ENCODE measurements around the gene ANAPC13.

Gene ANAPC13

DNA sequence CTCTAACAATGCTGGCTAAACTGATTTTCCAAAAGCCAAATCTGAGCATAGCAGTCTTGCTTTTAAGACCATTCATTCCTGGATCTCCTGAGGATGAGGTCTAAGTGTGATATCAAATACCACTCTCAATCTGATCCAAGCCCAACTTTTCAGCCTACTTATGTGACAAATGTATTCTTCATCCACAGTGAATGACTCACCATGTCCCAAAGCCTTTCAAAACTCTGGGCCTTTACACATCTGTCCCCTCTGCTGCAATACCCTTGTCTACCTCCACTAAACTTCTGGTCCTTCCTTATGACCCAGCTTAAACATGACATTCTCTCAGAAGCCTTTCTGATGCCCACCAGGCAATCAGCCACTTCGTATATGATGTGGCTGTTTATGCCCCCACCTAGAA is 4.6 kb downstream of the ANAPC13 start:
- no peak for DNase-seq

DNA sequence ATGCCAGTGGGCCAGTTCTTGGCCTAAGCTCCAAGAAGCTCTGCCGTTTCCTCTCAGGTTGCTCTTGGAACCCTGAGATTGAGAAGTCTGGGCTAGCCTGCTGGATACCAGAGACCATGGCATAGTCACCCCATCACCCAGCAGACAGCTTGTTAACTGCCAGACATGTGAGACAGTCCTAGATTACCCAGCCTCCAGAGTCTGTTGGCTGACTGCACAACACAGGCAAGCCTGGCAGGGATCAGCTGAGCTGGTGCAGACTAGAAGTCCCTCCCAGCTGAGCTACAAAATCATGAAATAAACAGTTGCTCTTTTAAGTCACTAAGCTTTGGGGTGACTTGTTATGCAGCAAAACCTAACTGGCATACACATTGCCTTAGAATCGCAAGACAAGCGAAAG is 5.2 kb downstream of the ANAPC13 start:
- no peak for DNase-seq

DNA sequence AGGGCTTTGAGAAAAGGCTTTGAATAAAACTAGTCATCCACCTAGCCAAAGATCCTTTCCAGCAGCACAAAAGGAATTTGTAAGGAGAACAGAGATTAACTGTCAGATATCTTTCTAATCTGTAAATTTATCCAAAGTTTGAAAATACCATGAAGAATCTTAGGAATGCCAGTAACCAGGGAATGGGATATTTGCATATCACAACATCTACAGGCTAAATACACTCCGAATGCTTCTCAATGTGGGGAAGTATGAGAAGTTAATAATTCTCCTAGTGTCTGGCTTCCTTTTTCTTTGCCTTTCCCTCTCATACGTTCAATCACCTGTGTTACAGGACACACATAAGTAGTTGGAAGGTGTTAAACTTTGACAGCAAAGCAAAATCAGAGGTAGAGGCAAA is 7.8 kb downstream of the ANAPC13 start:
- no peak for DNase-seq

DNA sequence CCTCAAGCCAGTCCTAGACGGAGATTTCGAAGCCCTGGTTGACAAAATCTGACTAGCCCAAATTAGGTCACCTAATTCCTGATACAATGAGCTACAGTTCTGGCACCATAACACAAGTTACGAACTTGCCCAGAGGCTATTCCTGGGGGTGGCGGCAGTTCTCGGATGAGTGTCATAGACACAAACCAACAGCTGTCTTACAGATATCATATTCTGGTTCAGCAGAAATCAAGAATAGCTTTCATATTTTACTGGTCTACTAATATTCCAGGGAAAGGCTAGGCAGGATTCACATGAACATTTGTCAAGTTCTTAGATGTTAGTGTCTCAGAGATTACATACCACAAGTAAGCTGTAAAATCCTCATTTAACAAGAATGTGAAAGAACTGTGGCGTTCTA is 8.8 kb downstream of the ANAPC13 start:
- no peak for DNase-seq

DNA sequence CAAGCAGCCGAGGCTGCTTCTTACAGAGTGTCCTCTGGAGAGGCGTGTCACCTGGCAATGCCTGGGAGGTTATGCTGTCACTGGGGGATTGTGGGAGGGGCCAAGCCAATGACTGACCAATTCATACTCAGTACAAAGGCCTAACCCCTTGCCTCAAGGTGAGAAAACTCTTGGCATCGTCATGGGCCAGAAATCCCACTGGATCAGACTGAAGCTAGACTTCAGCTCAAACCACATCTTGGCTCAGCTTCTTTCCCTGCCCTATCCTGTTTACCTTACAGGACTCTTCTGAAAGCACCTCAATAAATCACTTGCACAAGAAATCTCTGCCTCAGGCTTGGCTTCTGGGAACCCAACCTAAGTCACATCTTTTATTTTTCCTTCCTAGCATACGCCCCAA is 9.5 kb downstream of the ANAPC13 start:
- DNase-seq, result no peak

DNA sequence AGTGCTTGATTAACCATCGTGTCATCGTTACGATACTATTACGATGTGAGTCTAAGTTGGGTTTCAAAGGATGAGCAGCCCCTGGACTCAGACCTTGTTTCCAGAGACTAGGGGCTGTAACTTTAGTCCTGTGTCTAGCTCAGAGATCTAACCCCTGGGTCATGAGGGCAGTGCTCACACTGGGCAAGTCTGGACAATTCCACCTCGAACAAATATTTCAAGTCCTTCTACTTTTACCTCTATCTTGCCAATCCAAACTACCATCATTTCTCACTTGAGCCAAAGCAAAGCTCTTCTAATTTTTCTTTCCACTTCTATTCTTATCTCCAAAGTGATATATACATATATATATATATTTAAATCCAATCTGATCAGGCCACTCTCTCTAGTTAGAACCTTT is 10.8 kb downstream of the ANAPC13 start:
- no peak for DNase-seq

DNA sequence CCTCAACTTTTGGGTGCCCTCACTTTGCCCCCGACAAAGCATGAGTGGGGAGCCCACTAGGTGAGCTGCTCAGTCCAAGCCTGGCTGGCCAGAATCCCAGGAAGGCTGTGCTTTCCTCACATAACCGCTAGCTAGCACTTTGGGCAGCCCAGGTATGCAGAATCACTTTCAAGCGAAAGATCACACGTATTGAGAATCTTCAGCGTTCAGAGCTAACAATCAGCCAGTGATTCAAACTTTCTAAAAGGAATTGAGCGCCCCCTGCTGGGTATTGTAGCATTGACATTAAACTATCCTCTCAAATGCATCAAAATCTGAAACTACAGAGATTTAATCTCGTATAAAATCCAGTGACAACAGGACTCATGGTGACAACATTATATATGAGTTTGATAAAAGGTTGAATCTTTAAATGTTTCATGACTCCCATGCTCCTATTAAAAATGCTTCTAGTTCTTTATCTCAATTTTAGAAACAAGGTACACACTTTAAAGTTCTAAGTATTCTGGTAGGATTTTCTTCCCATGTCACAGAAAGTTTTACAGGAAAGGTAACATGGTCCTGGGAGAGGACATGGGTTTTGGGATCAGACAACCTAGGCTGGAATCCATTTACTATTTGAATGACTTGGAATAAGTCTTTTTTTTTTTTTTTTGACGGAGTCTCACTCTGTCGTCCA is 11.8 kb downstream of the ANAPC13 start:
- DNase-seq, result peak; percentile 60 to 77

DNA sequence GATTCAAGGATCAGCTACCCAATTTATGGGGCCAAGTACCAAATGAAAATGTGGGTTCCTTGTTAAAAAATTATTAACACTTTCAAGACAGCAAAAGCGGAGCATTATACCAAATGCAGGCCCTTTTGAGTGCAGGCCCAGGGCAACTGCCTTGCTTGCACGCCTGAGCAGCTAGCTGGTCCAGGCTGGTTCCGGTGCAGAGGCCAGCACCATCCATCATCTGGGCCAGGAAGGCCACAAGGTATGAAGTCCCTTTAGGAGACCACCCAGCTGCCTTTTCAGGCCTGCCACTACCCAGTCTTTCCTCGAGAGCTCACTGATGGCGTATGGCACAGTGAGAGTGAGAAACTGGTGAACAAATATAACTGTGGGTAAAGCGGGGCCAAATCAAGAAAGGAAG is 13.0 kb downstream of the ANAPC13 start:
- no peak for DNase-seq

DNA sequence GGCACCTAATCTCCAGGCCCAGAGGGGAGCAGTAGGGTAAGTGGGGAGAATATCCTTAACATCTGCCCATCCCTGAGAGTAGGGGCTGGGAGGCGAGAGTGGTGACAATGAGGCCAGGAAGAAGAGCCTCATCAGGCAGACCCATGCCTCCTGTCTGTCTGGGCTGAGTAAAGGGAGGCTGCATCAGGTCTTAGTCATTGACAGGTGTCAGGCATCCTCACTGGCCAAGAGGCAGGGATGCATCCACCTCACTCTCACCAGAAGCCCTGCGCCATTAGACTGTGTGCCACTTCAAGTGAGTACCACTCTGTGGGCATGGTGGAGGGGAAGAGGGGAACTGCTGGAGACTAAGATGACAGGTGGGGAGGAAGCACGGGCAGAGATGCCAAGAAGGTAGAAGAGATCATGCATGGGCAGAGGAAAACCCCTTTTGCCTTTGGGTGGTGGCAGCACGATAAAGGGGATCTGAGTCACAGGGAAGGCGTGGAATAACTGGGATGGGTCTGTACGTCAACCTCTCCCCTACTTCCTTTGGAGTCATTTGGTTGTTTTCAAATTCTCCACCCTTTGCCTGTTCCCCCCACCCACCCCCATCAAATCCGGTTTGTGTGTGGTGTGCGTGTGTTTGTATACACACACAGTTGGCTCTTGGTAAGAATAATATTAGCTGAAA is 14.1 kb downstream of the ANAPC13 start:
- no peak for DNase-seq

DNA sequence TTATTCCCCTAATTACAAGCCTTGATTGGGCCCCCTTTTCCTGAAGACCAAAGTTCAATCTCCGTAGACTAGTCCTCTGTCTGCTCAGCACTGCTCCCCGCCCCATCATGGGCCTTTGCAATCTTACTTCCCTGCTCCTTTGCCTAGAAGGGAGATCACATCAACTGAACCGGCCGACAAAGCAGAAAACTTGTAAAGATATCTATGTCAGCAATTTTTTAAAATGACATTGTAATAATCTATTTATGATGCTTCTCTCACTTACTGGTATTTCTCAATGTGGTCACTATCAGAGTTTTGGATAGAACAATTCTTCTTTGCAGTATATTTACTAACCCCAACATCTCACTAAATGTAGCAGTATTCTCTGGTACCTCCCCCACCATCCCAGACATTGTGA is 17.3 kb downstream of the ANAPC13 start:
- no peak for DNase-seq

DNA sequence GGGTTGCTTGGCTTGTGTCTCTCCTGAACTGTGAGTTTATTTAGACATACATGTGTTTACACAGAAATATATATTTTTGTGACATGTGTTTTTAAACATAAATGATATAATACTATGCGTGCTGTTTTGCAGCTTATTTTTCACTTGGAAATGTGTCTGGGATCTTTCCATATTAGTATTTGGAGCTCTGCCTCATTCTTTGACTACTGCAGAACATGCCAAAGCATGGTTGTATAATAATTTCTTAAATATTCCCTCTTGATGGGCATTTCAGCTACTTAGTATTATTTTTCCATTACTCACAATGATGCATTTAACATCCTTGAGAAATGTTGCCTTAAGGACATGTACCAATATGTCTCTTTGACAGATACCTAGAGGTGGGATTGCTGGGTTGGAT is 19.5 kb downstream of the ANAPC13 start:
- no peak for DNase-seq

DNA sequence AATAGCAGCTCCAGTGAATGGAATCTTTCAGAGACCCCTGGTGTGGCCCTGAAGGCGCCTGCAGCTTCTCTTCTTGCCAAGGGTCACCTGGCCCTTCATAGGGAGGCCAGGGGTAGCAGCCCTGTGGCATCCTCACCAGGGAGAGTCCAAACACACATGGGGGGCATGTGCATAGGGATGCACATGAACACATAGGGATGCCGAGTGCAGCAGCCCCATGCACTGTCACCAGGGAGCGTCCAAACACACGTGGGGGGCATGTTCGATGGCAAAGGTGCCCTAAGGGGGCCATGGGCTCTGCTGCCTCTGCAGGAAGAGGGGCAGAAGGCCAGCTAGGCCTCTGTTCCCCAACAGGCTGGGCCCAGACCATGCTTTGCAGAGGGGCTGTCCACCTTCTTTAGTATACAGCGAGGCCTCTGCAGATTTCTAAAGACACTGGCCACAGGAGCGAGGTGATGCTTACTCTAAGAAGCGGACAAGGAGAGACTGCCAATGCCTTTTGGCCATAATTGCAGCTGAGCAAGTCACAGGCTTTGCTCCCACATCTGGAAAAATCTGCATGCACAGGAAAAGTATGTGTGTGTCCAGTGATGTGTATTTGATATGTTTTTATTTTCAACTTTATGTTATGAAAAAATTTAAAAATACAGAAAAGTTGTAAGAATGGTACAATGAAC is 21.0 kb downstream of the ANAPC13 start:
- DNase-seq, result no peak

DNA sequence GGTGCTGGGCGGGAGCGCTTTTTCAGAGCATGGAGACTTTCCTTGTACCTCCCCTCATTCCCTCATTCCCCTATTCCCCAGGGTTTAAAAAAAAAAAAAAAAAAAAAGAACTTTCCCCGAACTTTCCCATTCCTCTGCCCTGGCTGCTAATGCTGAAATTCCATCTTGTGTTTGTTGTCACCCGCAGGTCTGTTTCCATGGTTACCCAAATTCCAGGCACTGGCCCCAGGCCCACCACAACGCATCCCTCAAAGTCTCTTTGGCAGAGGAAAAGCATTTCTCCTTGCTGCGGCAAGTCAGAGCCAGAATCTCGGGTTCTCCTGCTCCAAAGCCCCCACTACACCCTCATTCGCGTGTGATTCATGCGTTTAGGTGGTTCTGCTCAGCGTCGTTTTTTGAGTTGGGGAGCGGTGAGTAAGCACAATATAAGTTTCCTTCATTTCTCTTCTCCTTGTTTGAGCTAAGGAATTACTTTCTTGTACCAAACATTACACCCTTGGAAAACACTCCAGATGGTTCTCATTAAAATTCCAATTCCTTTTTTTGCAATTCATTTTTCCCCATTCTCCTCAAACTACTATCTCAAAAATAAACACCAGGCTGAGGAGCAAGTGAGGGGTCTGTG is 21.6 kb downstream of the ANAPC13 start:
- DNase-seq, result no peak

DNA sequence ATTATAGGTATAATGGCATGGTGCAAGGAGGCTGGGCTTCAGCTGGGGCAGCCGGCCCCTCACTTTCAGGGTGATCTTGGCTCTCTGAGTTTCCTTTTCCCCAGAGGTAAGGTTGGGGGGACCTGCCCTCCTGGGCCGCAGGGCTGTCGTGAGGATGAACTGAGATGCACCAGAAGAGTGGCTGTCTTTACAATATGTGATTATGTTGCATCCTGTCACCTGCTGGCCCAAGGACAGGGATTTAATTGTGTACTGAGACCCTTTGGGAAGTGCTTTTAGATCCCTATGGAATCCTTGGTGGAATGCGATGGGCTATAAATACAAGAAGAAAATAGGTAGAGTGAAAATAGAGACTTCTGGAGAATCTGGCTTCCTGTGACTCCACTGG is 22.1 kb downstream of the ANAPC13 start:
- DNase-seq, result no peak

DNA sequence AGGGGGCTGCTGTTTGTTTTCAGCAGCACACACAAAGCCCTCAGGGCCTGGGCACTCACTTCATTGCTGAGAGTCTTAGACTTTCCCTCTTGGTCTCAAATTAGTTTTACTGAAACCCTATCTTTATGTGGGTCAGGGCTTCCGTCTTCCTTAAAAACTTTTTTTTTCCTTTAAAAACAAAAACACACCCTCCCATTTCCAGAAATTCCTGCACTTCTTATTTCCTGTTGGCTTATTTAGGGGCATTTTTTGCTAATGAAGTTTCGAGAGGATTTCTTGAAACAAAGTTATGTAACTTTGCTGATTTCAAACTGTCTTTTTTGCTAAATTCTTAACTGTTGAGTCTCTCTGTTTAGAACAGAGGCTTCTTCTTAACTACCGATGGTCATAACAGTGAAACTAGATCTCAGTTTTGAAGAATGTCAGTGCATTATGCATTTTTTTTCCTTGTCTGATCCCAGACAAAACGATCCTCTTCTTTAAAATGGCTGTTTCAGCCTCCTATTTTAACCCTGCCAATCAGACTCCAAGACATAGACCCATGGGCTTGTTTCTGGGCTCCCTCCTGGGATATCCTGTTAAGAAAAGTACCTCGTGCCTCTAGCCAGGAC is 23.3 kb downstream of the ANAPC13 start:
- DNase-seq, result no peak

DNA sequence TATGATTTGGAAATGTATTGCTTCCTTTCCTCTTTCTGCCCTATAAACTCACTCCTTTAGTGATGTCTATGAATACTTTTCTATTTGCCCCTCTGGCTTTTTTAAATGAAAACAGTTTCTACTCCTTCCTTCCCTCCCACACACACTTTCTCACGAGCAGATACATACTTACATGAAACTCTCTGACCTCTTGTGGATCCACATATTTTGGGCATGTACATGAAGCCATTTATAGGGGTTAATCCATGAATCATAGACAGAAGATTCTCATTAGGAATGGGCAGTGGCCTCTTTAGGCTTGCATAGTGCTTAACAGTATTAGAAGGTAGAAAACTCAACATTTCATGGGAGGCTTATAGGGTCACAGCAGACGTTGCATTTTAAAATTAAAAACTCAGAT is 24.8 kb downstream of the ANAPC13 start:
- no peak for DNase-seq

DNA sequence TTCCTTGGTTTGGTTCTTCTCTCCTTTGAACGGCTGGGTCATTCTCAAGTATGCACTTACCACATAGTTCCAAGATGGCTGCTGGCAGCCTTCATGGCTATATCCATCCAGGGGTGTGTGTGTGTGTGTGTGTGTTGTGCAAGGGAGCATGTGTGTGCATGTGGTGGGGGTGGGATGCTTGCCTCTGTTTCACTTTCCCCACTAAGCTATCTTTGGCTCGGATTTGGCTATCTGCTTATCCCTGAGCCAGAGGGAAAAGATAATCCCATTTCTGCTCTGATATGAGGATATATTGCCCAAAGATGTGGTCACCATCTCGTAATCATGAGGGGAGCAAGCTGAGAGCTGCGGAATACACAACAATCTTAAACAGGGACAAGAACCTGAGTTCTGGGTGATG is 26.2 kb downstream of the ANAPC13 start:
- DNase-seq, result no peak

DNA sequence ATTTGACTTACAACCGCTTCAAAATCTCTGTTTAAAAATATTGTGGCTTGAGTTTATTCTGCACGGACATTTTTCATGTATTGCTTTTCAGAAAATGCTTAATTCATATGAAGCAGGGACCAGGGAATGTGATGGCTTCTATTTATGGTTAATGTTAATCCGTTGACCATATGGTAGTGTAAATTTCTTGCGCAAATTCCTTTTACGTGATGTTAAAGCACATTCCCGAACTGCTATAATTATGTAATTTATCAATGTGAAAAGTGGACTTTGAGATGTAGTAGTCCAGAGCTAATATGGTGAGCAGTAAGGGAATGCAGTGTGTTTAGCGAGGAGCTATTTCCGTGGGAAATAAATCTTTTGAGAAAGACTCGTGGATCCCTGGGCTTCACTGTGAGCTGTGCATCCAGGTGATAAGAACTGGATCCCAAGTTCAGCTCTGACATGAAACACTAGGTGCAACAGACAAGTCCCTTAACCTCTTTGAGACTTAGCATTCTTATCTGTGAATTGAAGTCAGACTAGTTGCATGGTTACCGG is 27.3 kb downstream of the ANAPC13 start:
- no peak for DNase-seq

DNA sequence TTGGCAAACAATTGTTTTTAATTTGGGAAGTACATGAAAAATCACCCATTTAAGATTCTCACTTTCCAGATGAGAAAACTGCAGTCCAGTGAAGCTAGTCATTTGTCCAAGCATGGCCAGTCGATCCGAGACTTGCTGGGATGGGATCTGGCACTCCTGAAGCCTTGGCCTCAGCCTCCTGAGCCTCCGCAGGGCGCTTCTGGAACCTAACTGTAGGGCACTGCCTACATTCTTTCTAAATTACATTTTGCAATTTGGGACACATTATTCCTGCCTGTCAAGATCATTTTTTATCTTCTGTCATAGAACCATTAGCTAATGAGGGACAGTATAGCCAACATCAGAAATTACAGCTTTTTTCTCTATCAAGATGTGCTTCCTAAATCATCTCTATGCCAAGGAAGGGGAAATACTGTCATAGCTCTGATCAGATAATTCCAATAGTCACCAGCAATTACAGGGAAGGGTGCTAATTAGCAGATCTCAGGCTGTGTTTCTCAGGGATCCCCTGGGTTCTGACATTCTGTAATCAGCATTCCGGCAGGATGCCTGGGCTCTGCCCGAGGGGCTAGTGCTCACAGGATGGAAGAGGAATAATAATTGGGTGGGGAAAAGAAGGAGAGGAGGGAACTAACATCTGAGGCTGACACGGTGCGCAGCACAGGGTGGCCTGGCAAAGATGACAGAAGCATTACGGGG is 28.3 kb downstream of the ANAPC13 start:
- no peak for DNase-seq

DNA sequence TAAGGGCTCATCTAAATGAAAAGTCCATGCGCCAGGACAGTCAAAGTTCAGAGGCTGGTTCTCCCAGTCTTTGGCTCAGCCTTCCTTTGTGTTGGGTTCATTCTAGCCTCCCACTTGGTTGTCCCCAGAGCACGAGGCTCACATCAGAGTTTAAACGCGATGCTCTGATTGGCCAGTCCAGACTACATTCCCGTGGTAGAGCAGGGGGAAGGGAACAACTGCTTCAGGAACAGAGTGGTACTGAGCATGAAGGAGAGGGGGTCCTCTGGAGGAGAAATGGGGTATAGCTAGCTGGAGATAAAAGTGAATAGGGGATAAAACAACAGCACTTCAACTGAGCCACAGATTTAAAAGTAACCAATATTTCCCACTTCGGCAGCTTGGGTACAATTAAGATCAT is 32.2 kb downstream of the ANAPC13 start:
- DNase-seq, result no peak

DNA sequence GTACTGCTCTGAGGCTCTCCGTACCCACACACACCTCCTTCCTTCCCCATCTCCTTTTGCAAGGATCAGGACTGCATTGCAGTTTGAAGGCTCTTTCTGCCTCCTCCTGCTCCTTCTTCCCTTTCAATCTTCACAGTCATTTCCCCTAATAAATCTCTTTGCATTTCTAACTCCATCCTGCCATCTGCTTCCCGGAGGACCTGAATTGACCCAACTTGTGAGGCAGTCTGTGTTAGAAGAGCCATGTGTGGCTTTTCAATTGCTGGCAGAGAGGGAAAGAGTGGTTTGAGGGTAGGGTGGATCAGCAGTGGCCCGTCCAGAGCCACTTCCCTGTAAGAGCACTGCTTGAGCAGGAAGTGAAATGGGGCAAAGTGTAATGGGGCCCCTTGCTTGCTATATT is 35.8 kb downstream of the ANAPC13 start:
- no peak for DNase-seq

DNA sequence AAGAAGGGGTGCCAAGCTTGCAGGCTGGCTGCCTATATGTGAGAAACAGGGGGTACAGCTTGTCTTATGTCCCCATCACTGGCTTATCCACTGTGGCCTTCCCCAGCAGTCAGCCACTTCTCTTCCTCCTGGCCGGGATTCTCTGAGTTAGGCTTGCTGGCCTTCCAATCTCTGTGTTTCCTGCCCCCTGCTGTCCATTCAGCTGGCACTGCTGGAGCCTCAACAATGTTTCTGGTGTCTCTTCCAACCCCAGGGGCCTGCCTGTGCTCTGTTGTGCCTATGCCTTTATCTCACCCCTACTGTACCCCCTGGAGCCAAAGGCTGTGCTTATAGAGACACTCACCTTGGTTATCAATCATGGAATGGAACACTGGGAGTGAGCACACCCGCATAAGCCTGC is 36.5 kb downstream of the ANAPC13 start:
- no peak for DNase-seq

DNA sequence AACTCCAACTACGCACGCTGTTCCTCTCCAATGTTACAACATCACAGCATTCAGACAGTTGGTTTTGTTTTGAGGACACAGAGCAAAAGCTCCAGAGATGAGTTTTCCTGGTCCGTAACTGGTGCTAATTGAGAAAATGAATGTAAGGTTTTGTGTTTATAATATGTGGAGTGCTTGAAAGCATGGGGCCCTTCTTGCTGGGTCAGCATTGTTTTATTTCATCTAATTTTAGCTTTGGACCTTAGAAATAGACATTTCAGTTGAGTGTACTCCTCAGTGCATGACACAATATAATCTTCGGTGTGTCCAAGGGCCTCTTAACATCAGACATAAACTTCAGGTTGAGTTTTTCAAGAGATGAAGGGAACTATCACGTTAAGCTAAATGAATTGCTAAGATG is 37.1 kb downstream of the ANAPC13 start:
- no peak for DNase-seq

Data from CD4-positive, alpha-beta T cell treated with Interleukin-1 beta for 1 hour (primary cell).